HEK293 (cell line): ENCODE results near the gene ZNF140.

Experiments
- ATF2 ChIP-seq: fragments of 450-650 bp; formaldehyde crosslinking; IDR thresholded peaks from 2 replicates; pipeline ENCODE4 v1.5.1; 2016; ENCODE audit warnings: missing biosample characterization, missing genetic modification characterization, low read depth
- GLIS1 ChIP-seq: fragments of 450-650 bp; formaldehyde crosslinking; IDR thresholded peaks from 2 replicates; pipeline ENCODE4 v1.5.1; 2016; ENCODE audit warnings: missing biosample characterization, missing genetic modification characterization
- GLIS2 ChIP-seq: fragments of 450-650 bp; formaldehyde crosslinking; IDR thresholded peaks from 2 replicates; pipeline ENCODE4 v1.5.1; 2016; ENCODE audit warnings: missing biosample characterization, missing genetic modification characterization
- HIC1 ChIP-seq: fragments of 450-650 bp; formaldehyde crosslinking; IDR thresholded peaks from 2 replicates; pipeline ENCODE4 v1.5.1; 2016; ENCODE audit warnings: missing biosample characterization, missing genetic modification characterization
- HOXD13 ChIP-seq: sonication (generic); formaldehyde crosslinking; IDR thresholded peaks from 2 replicates; pipeline ENCODE4 v1.8.0; 2022; ENCODE audit warnings: missing genetic modification reagents, borderline replicate concordance
- KLF9 ChIP-seq: fragments of 450-650 bp; formaldehyde crosslinking; IDR thresholded peaks from 2 replicates; pipeline ENCODE4 v1.5.1; 2016; ENCODE audit warnings: missing biosample characterization, missing genetic modification characterization, low read depth
- OVOL3 ChIP-seq: fragments of 450-650 bp; formaldehyde crosslinking; IDR thresholded peaks from 2 replicates; pipeline ENCODE4 v1.5.1; 2016; ENCODE audit warnings: missing biosample characterization, missing genetic modification characterization
- REPIN1 ChIP-seq: fragments of 450-650 bp; formaldehyde crosslinking; IDR thresholded peaks from 2 replicates; pipeline ENCODE4 v1.5.1; 2017; ENCODE audit warnings: missing biosample characterization, missing genetic modification characterization, low read depth
- REST ChIP-seq: fragments of 450-650 bp; formaldehyde crosslinking; IDR thresholded peaks from 2 replicates; pipeline ENCODE4 v1.5.1; 2016; ENCODE audit warnings: missing biosample characterization, missing genetic modification characterization
- SCRT2 ChIP-seq: fragments of 450-650 bp; formaldehyde crosslinking; IDR thresholded peaks from 2 replicates; pipeline ENCODE4 v1.5.1; 2016; ENCODE audit warnings: missing biosample characterization, missing genetic modification characterization
- SP2 ChIP-seq: fragments of 450-650 bp; formaldehyde crosslinking; IDR thresholded peaks from 2 replicates; pipeline ENCODE4 v1.5.1; 2016; ENCODE audit warnings: missing biosample characterization, missing genetic modification characterization
- SP3 ChIP-seq: fragments of 450-650 bp; formaldehyde crosslinking; IDR thresholded peaks from 2 replicates; pipeline ENCODE4 v1.5.1; 2016; ENCODE audit warnings: missing biosample characterization, missing genetic modification characterization
- YY2 ChIP-seq: fragments of 450-650 bp; formaldehyde crosslinking; IDR thresholded peaks from 2 replicates; pipeline ENCODE4 v1.5.1; 2016; ENCODE audit warnings: missing biosample characterization, missing genetic modification characterization
- ZBTB21 ChIP-seq: fragments of 450-650 bp; formaldehyde crosslinking; IDR thresholded peaks from 2 replicates; pipeline ENCODE4 v1.5.1; 2017; ENCODE audit warnings: missing biosample characterization, missing genetic modification characterization
- ZNF155 ChIP-seq: fragments of 450-650 bp; formaldehyde crosslinking; IDR thresholded peaks from 2 replicates; pipeline ENCODE4 v1.5.1; 2016; ENCODE audit warnings: missing biosample characterization, missing genetic modification characterization
- ZNF157 ChIP-seq: fragments of 450-650 bp; formaldehyde crosslinking; IDR thresholded peaks from 2 replicates; pipeline ENCODE4 v1.5.1; 2016; ENCODE audit warnings: missing biosample characterization, missing genetic modification characterization
- ZNF174 ChIP-seq: fragments of 450-650 bp; formaldehyde crosslinking; IDR thresholded peaks from 2 replicates; pipeline ENCODE4 v1.5.0; 2017; ENCODE audit warnings: missing biosample characterization, mild to moderate bottlenecking, missing genetic modification characterization
- ZNF341 ChIP-seq: fragments of 450-650 bp; formaldehyde crosslinking; IDR thresholded peaks from 2 replicates; pipeline ENCODE4; 2016; ENCODE audit warnings: low read depth, missing biosample characterization, missing genetic modification characterization
- ZNF423 ChIP-seq: fragments of 450-650 bp; formaldehyde crosslinking; IDR thresholded peaks from 2 replicates; pipeline ENCODE4 v1.5.1; 2016; ENCODE audit warnings: missing biosample characterization, missing genetic modification characterization
- ZNF433 ChIP-seq: fragments of 450-650 bp; formaldehyde crosslinking; IDR thresholded peaks from 2 replicates; pipeline ENCODE4 v1.5.1; 2016; ENCODE audit warnings: missing biosample characterization, missing genetic modification characterization, low read depth
- ZNF530 ChIP-seq: fragments of 450-650 bp; formaldehyde crosslinking; IDR thresholded peaks from 2 replicates; pipeline ENCODE4 v1.5.1; 2016; ENCODE audit warnings: low read depth, missing biosample characterization, missing genetic modification characterization
- ZNF561 ChIP-seq: fragments of 450-650 bp; IDR thresholded peaks from 2 replicates; pipeline ENCODE4 v1.5.1; 2018; ENCODE audit warnings: missing biosample characterization, missing genetic modification characterization, borderline replicate concordance
- ZNF571 ChIP-seq: fragments of 450-650 bp; formaldehyde crosslinking; IDR thresholded peaks from 2 replicates; pipeline ENCODE4 v1.5.0; 2017; ENCODE audit warnings: missing biosample characterization, missing genetic modification characterization
- ZNF600 ChIP-seq: fragments of 450-650 bp; formaldehyde crosslinking; IDR thresholded peaks from 2 replicates; pipeline ENCODE4 v1.5.1; 2016; ENCODE audit warnings: missing biosample characterization, missing genetic modification characterization
- ZNF645 ChIP-seq: fragments of 450-650 bp; formaldehyde crosslinking; IDR thresholded peaks from 2 replicates; pipeline ENCODE4; 2016; ENCODE audit warnings: missing biosample characterization, missing genetic modification characterization
- ZNF658 ChIP-seq: fragments of 450-650 bp; formaldehyde crosslinking; IDR thresholded peaks from 2 replicates; pipeline ENCODE4; 2016; ENCODE audit warnings: missing biosample characterization, missing genetic modification characterization
- ZNF704 ChIP-seq: fragments of 450-650 bp; formaldehyde crosslinking; IDR thresholded peaks from 2 replicates; pipeline ENCODE4 v1.5.1; 2016; ENCODE audit warnings: missing biosample characterization, missing genetic modification characterization
- ZNF707 ChIP-seq: fragments of 450-650 bp; formaldehyde crosslinking; IDR thresholded peaks from 2 replicates; pipeline ENCODE4 v1.5.1; 2016; ENCODE audit warnings: missing biosample characterization, missing genetic modification characterization
- ZNF76 ChIP-seq: fragments of 450-650 bp; formaldehyde crosslinking; IDR thresholded peaks from 2 replicates; pipeline ENCODE4; 2016; ENCODE audit warnings: low read depth, missing biosample characterization, missing genetic modification characterization, borderline replicate concordance
- ZNF843 ChIP-seq: fragments of 450-650 bp; formaldehyde crosslinking; IDR thresholded peaks from 2 replicates; pipeline ENCODE4 v1.5.1; 2016; ENCODE audit warnings: missing biosample characterization, missing genetic modification characterization
- ZSCAN4 ChIP-seq: fragments of 450-650 bp; formaldehyde crosslinking; IDR thresholded peaks from 2 replicates; pipeline ENCODE4 v1.5.1; 2017; ENCODE audit warnings: missing biosample characterization, missing genetic modification characterization

ZNF140 gene

GRCh38 chr12:133080026-133080367, 726 bp upstream of the ZNF140 start (continued):
- TF ChIP-seq ZNF561 (no peak), YY2 (tag by site-specific recombination) (no peak), ZNF530 (tag by site-specific recombination) (no peak), GLIS2 (tag by site-specific recombination) (peak; percentile 65), ZNF704 (tag by site-specific recombination) (no peak), SP3 (tag by site-specific recombination) (peak; percentile 99), ZNF341 (no peak), ATF2 (tag by site-specific recombination) (no peak), ZNF843 (no peak), ZNF174 (tag by site-specific recombination) (no peak), REPIN1 (tag by site-specific recombination) (no peak), SCRT2 (tag by site-specific recombination) (no peak), SP2 (tag by site-specific recombination) (peak; percentile 82), ZNF157 (tag by site-specific recombination) (no peak), ZNF645 (no peak), REST (tag by site-specific recombination) (no peak), ZNF658 (tag by site-specific recombination) (no peak), ZNF707 (tag by site-specific recombination) (no peak), ZNF155 (no peak), ZNF433 (no peak), ZBTB21 (peak; percentile 61; the same call in 1 of the 2 replicates), OVOL3 (tag by site-specific recombination) (no peak; the same call in 1 of the 2 replicates), KLF9 (tag by site-specific recombination) (0 out of 2 replicates have a peak, but pooled peaks have one; percentile 37), HOXD13 (CRISPR knock-in tag) (no peak), ZNF423 (no peak), GLIS1 (tag by site-specific recombination) (peak; percentile 61), ZNF76 (tag by site-specific recombination) (peak; percentile 99), HIC1 (tag by site-specific recombination) (no peak), ZSCAN4 (peak; percentile 89), ZNF600 (tag by site-specific recombination) (no peak), ZNF571 (tag by site-specific recombination) (no peak)
